HG03196 (cell line): ENCODE data around the gene WAS.

Source experiments
- ATAC-seq: cut with Tn5 transposase; IDR thresholded peaks from one replicate; pipeline ENCODE4 v1.9.1; 2021; ENCODE audit not compliant: unreplicated experiment

WAS gene

DNA sequence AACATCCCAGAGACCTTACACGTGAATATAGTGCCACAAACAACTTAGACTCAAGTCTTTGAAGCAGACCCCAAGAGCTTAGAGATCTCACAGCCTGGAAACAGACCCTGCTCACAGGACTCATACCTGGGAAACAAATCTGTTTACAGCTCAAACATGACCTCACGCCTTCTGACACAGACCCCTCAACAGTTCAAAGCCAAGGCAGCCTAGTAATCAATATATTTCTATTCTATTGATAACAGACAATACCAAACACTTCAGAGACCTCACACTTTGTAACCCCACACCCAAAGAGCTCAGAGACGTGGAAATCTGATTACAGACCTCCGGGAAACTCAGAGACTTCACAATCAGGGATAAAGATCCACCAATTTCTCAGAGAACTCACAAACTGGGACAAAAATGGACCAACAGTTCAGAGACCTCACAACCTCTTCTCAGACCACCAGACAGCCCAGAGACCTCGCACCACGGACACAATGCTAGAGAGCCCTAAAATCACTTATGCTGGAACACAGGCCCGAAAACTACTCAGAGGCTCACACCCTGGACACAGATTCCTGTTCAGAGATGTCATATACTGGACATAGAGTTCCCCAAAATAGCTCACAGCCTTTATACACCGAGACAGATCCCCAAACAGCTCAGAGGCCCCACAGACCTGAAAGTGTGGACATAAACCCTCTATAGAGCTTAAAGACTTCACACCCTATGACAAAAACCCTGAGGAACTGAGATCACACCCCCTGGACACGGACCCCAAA, 27.7 kb downstream of the WAS start:
- ATAC-seq, result no peak

DNA sequence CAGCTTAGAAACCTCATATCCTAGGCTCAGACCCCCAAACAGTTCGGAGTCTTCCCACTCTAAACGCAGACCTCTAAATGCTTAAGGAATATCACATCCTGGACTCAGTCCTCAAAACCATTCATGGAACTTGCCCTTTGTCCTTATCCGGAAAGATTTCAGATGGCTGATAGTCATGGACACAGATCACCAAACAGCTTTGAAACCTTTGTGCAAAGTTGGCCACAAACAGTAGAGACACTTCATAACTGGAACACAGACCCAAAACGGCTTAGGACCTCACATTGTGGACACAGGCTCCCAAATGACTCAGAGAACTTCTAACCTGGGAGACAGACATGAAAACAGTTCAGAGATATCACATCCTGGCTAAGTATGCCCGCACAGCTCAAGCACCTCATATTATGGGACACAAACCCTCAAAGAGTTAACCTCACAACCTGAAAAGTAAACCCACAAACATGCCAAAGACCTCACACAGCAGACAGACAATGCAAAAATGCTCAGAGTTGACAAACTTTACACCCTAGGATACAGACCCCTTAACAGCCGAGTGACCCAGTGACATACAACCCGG, 28.4 kb downstream of the WAS start:
- no peak for ATAC-seq

DNA sequence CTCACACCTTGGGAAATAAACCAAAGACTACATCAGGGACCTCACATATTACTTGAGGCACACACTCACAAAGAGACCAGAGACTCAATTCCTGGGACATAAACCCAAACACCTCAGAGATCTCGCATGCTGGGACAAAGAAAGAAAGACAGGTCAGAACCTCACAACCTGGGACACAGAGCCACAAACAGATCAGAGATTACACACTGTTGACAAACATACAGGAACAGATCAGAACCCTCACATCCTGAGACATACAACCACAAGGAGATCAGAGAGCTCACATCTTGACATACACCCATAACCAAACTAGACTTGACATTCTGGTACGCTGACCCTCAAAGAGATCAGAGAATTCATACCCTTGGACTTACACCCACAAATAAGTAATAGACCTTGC, 30.2 kb downstream of the WAS start:
- no peak for ATAC-seq

DNA sequence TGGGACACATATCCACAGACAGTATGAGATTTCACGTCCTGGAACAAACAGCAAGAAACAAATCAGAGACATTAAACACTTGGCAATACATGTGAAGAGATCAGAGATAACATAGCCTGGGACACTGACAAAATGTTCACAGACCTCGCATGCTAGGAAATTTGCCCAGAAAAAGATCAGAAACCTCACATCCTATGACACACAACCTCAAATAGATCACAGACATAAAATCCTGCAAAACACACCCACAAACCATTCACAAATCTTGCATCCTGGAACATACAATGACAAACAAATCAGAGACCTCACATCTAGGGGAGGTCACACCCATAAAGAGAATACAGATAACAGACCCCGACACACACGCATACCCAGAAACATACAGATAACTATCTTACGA, 31.0 kb downstream of the WAS start:
- no peak for ATAC-seq

DNA sequence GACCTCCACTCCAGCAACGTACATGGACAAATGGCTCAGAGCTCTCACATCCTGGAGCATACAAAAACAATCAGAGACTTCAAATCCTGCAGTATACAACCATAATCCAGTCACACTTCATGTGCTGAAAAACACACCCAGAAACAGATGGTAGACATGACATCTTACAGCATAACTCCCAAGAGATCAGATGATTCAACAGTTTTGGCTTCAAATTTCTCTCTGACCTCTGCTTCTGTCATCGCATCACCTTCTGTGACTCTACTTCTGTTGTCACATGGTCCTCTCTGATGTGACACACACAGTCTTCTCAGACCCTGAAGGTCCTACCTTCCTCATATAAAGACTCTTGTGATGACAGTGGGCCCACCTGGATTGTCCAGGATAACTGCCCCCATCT, 31.5 kb downstream of the WAS start:
- ATAC-seq, result no peak

DNA sequence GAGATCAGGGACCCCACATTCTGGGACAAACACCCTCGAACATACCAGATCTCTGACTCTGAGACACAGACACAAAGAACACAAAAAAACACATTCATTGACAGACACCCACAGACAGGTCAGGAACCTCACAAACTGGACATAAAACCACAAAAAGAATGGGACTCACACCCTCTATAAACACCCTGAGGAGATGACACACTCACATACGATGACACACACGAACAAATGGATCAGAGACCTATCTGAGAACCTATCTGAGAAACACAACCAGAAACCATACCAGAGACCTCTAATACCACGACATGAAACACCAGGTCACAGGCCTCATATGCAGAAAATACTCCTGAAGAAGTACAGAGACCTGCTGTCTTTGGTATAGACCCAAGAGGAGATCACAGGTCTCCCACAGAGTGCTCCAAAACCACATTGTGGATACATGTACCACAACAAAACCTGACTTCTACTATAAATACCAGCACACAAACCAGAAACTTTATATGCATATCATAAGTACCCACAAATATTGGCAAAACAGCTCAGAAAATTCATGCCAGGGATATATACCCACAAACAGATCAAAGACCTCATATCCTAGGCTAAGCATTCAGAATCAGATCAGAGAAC, 32.4 kb downstream of the WAS start:
- ATAC-seq, result no peak

DNA sequence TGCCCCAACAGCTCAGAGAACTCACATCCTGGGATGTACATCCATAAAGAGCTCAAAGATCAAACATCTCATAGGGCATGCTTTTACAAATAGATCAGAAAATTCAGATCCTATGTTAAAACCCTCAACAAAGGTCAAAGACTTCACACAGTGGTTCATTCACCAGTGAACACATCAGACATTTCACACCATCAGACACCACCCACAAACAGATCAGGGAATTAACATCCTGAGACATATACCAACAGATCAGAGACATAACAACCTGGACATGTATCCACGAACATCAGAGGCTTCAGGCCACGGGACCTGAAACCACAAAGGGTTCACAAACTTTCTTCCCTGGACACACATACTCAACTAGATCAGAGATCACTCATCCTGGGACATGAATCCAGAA, 36.4 kb downstream of the WAS start:
- ATAC-seq, result no peak

DNA sequence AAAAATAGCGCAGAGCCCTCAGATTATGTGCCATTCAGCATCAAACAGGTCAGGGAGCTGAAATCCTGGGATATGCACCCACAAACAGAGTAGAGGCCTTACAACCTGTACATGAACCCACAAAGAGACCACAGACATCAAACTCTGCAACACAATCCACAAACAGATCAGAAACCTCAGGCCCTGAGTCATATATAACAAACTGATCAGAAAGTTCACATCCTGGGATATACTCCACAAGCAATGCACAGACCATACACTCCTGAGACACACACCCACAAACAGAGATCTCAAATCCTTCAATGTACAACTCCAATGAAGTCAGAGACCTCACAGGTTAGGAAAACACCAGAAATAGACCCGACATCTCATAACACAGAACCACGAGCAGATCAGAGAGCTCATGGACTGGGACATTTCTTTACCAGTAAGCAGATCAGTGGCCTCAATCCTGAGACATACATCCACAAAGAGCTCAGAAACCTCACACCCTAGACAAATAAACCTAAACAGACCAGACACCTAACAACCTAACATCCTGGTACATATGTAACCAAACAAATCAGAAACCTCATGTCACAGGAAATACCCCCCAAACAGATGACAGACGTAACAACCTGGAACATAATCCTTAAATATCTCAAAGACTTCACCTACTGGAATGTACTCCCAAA, 37.1 kb downstream of the WAS start:
- no peak for ATAC-seq

DNA sequence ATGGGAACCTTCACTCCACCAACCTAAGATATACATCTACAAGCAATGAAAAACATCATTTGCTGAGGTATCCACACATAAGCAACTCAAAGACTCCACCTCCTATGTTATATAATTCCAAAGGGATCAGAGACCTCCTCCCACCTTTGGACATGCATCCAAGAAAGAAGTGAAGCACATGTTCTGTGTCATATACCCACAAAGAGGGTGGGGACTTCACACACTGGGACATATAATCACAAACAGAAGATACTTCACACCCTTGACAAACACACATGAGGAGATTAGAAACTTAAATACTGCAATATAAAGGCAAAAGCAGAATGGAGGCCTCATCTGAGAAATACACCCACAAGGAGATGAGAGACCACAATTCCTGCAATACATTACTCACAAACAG, 38.3 kb downstream of the WAS start:
- ATAC-seq, result no peak

DNA sequence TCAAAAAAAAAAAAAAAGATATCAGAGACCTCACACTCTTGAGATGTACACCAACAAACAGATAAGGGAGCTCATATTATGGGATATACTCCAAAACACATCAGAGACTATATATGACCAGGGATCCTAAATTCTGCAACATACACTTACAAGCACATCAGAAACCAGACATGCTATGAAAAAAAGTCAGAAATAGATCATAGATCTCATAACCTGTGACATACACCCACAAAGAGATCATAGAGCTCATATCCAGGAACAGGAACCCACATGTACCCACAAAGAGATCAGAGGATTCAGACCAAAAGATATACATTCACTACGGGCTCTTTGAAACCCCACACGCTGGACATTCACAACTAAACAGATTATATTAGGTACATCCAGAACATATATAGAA, 43.0 kb downstream of the WAS start:
- no peak for ATAC-seq

DNA sequence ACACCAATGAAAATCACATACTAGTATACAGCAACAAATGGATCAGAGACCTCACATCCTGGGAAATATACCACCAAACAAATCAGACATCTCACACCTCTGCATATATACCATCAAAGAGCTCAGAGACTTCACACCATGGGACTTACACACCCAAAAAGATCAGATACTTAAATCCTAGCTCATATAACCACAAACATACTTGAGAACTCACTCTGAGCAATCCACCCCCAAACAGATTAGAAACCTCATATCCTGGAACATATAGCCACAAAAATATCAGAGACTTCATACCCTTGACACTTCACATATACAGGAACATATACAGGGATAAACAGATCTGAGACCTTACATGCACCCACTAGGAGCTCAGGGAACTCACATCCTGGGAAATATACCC, 45.1 kb downstream of the WAS start:
- no peak for ATAC-seq

DNA sequence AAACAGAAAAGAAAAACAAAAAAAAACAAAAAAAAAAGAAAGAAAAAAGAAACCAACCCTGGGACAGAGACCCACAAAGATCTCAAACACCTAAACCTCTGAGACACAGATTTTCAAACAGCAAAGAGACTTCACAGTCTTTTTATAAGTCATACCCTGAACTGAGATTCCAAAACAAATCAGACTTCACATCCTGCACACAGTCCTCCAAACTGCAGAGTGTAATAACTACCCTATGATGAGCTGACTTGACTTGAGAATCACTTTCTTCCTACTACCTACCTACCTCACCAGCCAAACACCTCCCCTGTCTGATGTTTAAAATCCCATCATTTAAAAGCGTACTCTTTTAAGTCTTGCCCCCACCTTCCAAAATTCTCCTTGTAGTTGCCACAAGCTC, 52.7 kb downstream of the WAS start:
- no peak for ATAC-seq

DNA sequence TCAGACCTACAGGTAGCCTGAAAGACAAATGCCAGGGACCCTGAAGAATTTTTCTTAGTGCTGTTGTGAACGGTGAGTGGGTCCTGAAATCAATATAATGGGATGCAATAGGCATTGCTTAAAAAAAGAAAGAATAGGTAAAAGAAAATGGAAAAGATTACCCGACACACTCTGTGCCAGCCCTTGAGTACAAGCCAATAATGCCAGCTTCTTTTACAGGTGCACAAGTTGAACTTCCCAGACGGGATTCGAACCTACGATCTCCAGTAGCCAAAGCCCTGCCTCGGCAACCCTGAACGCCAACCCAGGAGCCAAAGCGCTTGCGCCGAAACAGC, 53.2 kb downstream of the WAS start:
- ATAC-seq, result no peak

DNA sequence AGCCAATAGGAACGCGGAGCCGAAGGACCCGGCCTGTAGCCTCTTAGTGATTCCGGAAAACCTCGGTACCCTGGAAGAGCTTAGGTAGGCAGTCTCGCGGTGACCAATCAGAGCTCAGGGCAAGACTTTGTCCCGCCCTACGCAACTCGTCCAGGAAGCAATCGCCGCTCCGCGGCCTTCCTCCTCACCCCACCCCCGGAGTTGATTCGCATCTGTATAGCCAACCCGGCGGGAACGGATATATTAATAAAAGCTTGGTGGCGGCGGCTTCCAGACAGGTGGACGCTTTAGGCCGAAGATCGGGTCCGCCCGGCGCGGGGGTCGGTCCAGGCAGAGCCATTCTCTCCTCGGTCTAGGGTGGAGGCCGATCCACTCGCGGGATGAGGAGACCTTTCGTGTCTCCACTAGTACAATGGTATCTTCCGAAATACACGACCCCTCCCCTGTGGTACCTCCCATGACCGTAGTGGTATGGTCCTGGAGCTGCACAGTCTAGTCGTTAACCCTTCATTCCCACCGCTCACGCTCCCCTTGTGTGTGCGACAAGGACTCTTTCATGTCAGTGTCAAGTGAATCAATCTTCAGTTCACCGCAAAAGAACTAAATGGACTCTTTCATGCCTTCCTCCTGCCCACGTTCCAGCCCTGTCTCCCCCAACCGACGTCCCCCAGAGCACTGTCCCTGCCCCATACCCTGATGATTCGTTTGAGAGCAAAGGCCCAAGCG, 53.8 kb downstream of the WAS start:
- peak; percentile 98 for ATAC-seq

DNA sequence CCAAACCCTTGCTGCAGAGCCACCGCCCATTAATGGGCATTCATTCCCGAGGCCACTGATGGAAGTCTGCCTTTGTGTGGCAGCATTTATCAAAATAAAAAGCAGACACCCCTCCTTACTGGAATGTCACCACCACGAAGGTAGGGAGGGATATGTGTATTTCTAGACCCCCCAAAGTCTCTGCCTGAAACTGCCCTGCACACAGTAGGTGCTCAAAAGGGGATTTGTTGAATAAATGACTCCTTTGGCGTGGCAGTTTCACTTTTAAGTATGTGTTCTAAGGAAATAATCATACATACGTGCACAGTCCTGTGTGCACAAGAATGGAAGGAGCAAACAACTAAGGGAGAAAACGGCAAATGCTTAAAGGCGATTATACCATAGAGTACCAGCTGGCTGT, 54.3 kb downstream of the WAS start:
- no peak for ATAC-seq
